Lower leg skin (tissue), 3 donors: ENCODE measurements around the gene FRY.

Source experiments
- POLR2A ChIP-seq, 2 donors: fragments of 450-650 bp; IDR thresholded peaks; one replicate each; pipeline ENCODE4 v1.6.1; 2016 to 2017; ENCODE audit warnings: antibody characterized with exemption in 2 of 2, mild to moderate bottlenecking in 1 of 2, moderate library complexity in 1 of 2
- TF ChIP-seq, protein P1 (sequence below), 3 donors: fragments of 450-650 bp; IDR thresholded peaks; one replicate each; pipeline ENCODE4 v1.5.1; 2016; ENCODE audit warnings: antibody characterized with exemption in 3 of 3, mild to moderate bottlenecking in 3 of 3, moderate library complexity in 2 of 3

DNA sequence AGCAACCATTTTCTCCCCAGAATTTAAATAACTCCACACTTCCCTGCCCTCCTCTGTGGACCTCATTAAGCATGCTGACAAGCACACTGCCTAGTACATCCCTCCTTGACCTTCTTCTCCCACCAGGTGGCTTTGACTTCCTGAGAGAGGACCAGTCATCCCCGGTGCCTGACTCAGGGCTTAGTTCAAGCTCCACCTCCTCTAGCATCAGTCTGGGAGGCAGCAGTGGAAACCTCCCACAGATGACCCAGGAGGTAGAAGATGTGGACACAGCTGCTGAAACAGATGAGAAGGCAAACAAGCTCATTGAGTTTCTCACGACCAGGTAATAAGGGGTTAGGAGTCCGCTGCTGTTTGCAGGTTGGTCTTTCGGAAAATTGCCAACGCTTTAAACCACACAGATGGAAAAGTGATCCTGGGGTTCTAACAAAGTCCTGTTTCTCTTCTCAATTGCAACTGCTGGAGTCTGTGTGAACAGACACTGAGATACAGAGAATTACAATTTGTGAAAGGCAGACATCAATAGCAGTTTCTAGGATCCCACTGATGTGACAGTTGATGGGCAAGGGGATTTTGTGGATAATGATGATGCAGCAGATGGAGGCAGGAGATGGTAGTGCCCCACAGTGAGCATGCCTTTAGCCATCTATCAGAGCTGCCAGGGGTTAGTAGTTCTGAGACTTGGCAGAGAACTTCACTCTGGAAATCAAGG lies 196.9 kb downstream of the FRY start:
- TF ChIP-seq, protein P1, sequence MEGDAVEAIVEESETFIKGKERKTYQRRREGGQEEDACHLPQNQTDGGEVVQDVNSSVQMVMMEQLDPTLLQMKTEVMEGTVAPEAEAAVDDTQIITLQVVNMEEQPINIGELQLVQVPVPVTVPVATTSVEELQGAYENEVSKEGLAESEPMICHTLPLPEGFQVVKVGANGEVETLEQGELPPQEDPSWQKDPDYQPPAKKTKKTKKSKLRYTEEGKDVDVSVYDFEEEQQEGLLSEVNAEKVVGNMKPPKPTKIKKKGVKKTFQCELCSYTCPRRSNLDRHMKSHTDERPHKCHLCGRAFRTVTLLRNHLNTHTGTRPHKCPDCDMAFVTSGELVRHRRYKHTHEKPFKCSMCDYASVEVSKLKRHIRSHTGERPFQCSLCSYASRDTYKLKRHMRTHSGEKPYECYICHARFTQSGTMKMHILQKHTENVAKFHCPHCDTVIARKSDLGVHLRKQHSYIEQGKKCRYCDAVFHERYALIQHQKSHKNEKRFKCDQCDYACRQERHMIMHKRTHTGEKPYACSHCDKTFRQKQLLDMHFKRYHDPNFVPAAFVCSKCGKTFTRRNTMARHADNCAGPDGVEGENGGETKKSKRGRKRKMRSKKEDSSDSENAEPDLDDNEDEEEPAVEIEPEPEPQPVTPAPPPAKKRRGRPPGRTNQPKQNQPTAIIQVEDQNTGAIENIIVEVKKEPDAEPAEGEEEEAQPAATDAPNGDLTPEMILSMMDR (IDR thresholded peaks at IDR 0.05) = no peak
- TF ChIP-seq POLR2A (IDR thresholded peaks at IDR 0.05) = no peak
